ENCODE data around the gene ERBIN. TPM values are rescaled to one million over a fixed set of nuclear protein-coding genes. Genes with fewer than 3 reads are reported as not detected.

Gene ERBIN
- total and polyA plus RNA-seq, 2 of the 8 experiments (the other 6 are each of a cell fraction or from before 2014, with no cell fraction given): 7.7 to 33.2 TPM

DNA sequence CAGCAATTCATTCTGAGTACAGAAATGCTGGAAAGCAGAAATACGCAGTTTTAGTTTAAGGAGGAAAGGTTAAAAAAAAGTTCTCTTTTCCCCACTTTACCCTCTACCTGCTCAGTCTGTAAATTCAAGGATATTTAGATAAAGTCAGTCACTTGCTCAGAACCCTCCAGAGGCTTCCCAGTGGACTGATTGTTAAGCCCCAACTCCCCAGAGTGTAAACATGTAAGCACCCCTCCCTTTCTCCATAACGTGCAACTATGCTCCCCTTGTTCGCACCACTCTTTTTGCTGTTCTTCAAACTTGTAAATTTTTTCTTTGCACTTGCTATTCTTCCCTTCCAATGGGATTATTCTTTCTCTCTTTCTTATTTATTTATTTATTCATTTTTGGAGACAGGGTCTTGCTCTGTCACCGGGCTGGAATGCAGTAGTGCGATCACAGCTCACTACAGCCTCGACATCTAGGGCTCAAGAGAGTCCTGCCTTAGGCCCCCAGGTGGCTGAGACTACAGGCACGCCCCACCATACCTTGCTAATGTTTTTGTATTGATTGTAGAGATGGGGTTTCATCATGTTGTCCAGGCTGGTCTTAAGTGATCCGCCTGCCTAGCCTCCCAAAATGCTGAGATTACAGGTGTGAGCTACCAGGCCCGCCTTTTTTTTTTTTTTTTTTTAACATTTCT is 32.5 kb upstream of the ERBIN start:
- no peaks in the 10 kb centered on the region for H3K4me1 ChIP-seq (replicated peaks in 1 of 4; ENCODE audit: control insufficient read depth in 3 of 4, insufficient read depth in 4 of 4, low read length in 3 of 4)
- H2BK5ac ChIP-seq (ENCODE audit: low read depth, low read length): no peak overlapping the region
- H3K4me2 ChIP-seq (ENCODE audit: insufficient read depth in 1 of 2, low read depth in 2 of 2, low read length in 2 of 2): no peak overlapping the region
- H4K20me1 ChIP-seq (replicated peaks in 1 of 2; ENCODE audit: control insufficient read depth in 1 of 2, insufficient read depth in 2 of 2, low read length in 2 of 2): no peaks in the 10 kb centered on the region
- H4K5ac ChIP-seq (ENCODE audit: insufficient read length, low read depth, low read length): no peak overlapping the region
- no peaks in the 10 kb centered on the region for H3K36me3 ChIP-seq (ENCODE audit: control insufficient read depth in 2 of 4, insufficient read depth in 4 of 4, low read length in 3 of 4)
- no peak overlapping the region for H2BK12ac ChIP-seq (ENCODE audit: low read depth, low read length)
- H2BK20ac ChIP-seq (ENCODE audit: low read length): no peak overlapping the region
- POLR2A ChIA-PET (ENCODE audit: partially characterized antibody): interaction anchor here (1.5 kb wide), 1 partner anchor 14 kb away, joined by 4 read pairs; no protein-coding TSS in a partner anchor
- no peaks in the 10 kb centered on the region for H3K79me2 ChIP-seq (ENCODE audit: control insufficient read depth in 1 of 2, insufficient read depth in 2 of 2, low read length in 2 of 2)
- H3K4me3 ChIP-seq (ENCODE audit: extremely low read depth in 1 of 4, insufficient read depth in 2 of 4, low read depth in 3 of 4, low read length in 4 of 4): no peak overlapping the region
- peak; percentile 22; the same call in 1 of the 2 replicates for TF ChIP-seq TEAD4 (IDR thresholded peaks at IDR 0.05; ENCODE audit: low read depth, low read length)
- no peak for TF ChIP-seq POLR2A (IDR thresholded peaks at IDR 0.05; ENCODE audit: control extremely low read depth in 1 of 2, low read depth in 2 of 2, low read length in 2 of 2)
- no peak overlapping the region for H3K14ac ChIP-seq (ENCODE audit: insufficient read length)
- no peak for DNase-seq (ENCODE audit: low read depth in 1 of 2, low spot score in 2 of 2)
- H3K27me3 ChIP-seq (replicated peaks in 1 of 4; ENCODE audit: control insufficient read depth in 3 of 4, extremely low read depth in 1 of 4, insufficient read depth in 3 of 4, low read length in 3 of 4): no peaks in the 10 kb centered on the region
- H3K79me1 ChIP-seq (ENCODE audit: low read depth, low read length): no peaks in the 10 kb centered on the region
- H3K23me2 ChIP-seq (ENCODE audit: low read depth, low read length): no peaks in the 10 kb centered on the region
- H2BK15ac ChIP-seq (ENCODE audit: low read length): no peak overlapping the region
- H3K9ac ChIP-seq (replicated peaks in 1 of 4; ENCODE audit: extremely low read depth in 1 of 4, low read depth in 3 of 4, low read length in 3 of 4): no peak overlapping the region
- no peak overlapping the region for H3K18ac ChIP-seq (ENCODE audit: extremely low read depth, low read length)
- no peak overlapping the region for H4K91ac ChIP-seq (replicated peaks; ENCODE audit: insufficient read length, low read length)
- H3K4ac ChIP-seq (replicated peaks; ENCODE audit: insufficient read length, low read depth, low read length): no peak overlapping the region
- H3K56ac ChIP-seq (replicated peaks; ENCODE audit: insufficient read length, low read depth, low read length): no peak overlapping the region
- CTCF ChIA-PET (ENCODE audit: partially characterized antibody): interaction anchor here (0.6 to 1.2 kb wide), 3 partner anchors 9 to 662 kb away, joined by 3 to 4 read pairs (median 3); no protein-coding TSS in a partner anchor
- 0 out of 2 replicates have a peak overlapping the region, but pooled peaks have one; percentile 46 for H2AFZ ChIP-seq (ENCODE audit: low read length)
- H2AK5ac ChIP-seq (ENCODE audit: low read depth, low read length): no peak overlapping the region
- FAIRE-seq: no peak
- H3K27ac ChIP-seq (ENCODE audit: low read depth, low read length): no peak overlapping the region
- H3K23ac ChIP-seq (ENCODE audit: insufficient read length): no peak overlapping the region
- no peaks in the 10 kb centered on the region for H3K9me3 ChIP-seq (ENCODE audit: insufficient read depth in 2 of 2, low read depth in 1 of 2, low read length in 1 of 2)
- WGBS, 2 experiments (ENCODE audit: extremely low coverage in 1 of 2, insufficient coverage in 1 of 2, insufficient read length in 1 of 2, insufficient replicate concordance in 2 of 2, low coverage in 1 of 2, low lambda C conversion rate in 2 of 2, missing lambda C conversion rate in 1 of 2): 81% methylated on average over 8 of the region's 9 CpGs; no CpG with 5 or more reads in 1 of the 2 experiments
- H2BK120ac ChIP-seq (replicated peaks; ENCODE audit: low read depth, low read length): no peak overlapping the region
- H4K8ac ChIP-seq (ENCODE audit: extremely low read depth, insufficient read depth, low read length): no peak overlapping the region
